SK-N-MC (cell line): ENCODE data around the gene PIAS1.
A peak's percentile ranks its signal among the peaks of the same experiment; 100 is the strongest.
"Not testable (repeated sequence)": the region's sequence is repeated elsewhere in the genome, so short reads cannot be mapped to it uniquely, and the experiment has no call there.

ENCODE experiments used
- DNase-seq: peaks from one replicate; pipeline ENCODE4 v3.0.0-alpha.2; 2011; ENCODE audit warnings: low read depth, low spot score
- H3K27ac ChIP-seq: fragments of 200-600 bp; sonication (generic); 2 replicates; pipeline ENCODE4 v1.5.1; 2016; ENCODE audit warnings: mixed run types
- H3K36me3 ChIP-seq: fragments of 200-600 bp; sonication (generic); 2 replicates; pipeline ENCODE4 v1.6.1; 2017; ENCODE audit warnings: antibody characterized with exemption, low read length, mixed read lengths; ENCODE audit not compliant: insufficient read depth
- H3K4me3 ChIP-seq: fragments of 200-600 bp; sonication (generic); 2 replicates; pipeline ENCODE4 v1.5.1; 2016
- H3K9ac ChIP-seq: fragments of 200-600 bp; sonication (generic); 2 replicates; pipeline ENCODE4 v1.8.0; 2017; ENCODE audit warnings: mixed run types, mixed read lengths; ENCODE audit not compliant: insufficient read length
- H3K9me3 ChIP-seq: fragments of 200-600 bp; sonication (generic); 2 replicates; pipeline ENCODE4 v1.6.1; 2017; ENCODE audit warnings: low read depth, mild to moderate bottlenecking, antibody characterized with exemption, low read length, moderate library complexity, mixed read lengths
- EZH2 ChIP-seq: fragments of 200-600 bp; sonication (generic); IDR thresholded peaks from one replicate; pipeline ENCODE4 v1.6.1; 2017; ENCODE audit warnings: antibody characterized with exemption
- FOXP2 ChIP-seq: optimal IDR thresholded peaks from 2 replicates; pipeline ENCODE3; 2011; ENCODE audit warnings: mild to moderate bottlenecking, moderate library complexity; ENCODE audit not compliant: insufficient read depth; ENCODE audit errors: extremely low read length, control extremely low read depth
- POLR2AphosphoS5 ChIP-seq: IDR thresholded peaks from 2 replicates; pipeline ENCODE4 v1.6.1; 2012; ENCODE audit warnings: mild to moderate bottlenecking, low read depth, low read length, borderline replicate concordance

PIAS1 gene

DNA sequence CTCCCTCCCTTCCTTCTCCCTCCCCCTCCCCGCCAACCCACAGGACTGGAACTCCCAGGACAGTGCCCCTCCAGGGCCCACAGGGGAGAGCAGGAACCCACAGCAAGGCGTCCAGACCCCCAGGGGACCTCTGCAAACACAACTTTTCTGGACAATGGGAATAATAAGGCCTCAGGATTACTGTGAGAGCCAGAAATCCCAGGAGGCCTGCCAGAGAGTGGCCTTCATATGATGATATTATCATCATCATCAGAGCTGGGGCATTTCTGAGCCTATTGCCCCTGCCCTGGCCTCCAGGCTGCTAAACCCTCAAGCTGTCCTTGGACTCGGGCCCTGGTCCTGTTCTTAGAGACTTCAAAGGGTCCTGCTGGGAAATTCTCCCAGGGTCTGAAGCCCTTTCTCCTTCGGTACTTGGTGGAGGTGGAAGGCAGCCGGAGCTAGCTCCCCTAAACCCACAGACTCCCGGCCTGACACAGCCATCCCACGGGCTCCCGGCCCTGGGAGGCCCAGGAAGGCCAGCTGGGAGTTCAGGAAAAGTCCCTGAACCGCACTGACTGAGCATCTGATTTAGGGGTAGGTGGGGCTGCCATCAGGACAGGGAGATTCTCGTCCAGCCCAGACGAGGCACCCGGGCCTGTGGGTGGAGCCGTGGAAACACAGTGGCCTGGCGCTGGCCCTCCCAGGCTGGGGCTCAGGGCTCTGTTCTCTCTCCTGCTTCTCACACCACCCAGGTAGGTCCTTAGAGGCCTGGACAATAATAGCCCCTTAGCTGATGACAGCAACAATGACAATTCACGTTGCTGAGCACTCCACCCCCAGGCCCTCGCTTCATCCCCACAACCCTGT is 146.1 kb downstream of the PIAS1 start:
- H3K4me3 ChIP-seq: no peak overlapping the region
- H3K36me3 ChIP-seq: no peaks in the 10 kb centered on the region
- no peak overlapping the region for H3K9ac ChIP-seq
- no peak overlapping the region for H3K27ac ChIP-seq
- no peak for DNase-seq
- H3K9me3 ChIP-seq: no peaks in the 10 kb centered on the region
- TF ChIP-seq FOXP2 (no peak), POLR2AphosphoS5 (no peak), EZH2 (no peak)

- Histone ChIP-seq H3K9ac (no peak overlapping the region), H3K4me3 (no peak overlapping the region), H3K9me3 (no peaks in the 10 kb centered on the region), H3K36me3 (no peaks in the 10 kb centered on the region), H3K27ac (no peak overlapping the region)
- DNase-seq: no peak
- TF ChIP-seq FOXP2 (no peak), POLR2AphosphoS5 (no peak), EZH2 (no peak)
These were observed 147.2 kb downstream of the PIAS1 start for GRCh38 chr15:68201153-68201878.

- Histone ChIP-seq H3K9me3 (no peaks in the 10 kb centered on the region), H3K27ac (no peak overlapping the region), H3K9ac (peak overlapping the region; percentile 27), H3K36me3 (no peaks in the 10 kb centered on the region), H3K4me3 (no peak overlapping the region)
- TF ChIP-seq EZH2 (no peak), FOXP2 (no peak), POLR2AphosphoS5 (no peak)
- DNase-seq: no peak
These were observed 147.8 kb downstream of the PIAS1 start for GRCh38 chr15:68201879-68202261.

DNA sequence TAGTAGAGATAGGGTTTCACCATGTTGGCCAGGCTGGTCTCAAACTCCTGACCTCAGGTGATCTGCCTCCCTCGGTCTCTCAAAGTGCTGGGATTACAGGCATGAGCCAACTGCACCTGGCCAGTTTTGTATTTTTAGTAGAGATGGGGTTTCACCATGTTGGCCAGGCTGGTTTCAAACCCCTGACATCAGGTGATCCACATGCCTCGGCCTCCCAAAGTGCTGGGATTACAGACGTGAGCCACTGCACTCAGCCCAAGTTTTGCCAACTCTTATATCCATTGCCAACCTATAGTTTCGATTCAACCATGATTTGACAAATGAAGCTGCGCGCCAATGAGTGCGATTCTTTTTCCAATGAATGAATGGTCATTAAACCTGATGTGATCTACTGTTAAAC is 148.9 kb downstream of the PIAS1 start:
- H3K4me3 ChIP-seq, H3K9me3 ChIP-seq, DNase-seq, H3K36me3 ChIP-seq, H3K9ac ChIP-seq, H3K27ac ChIP-seq: not testable (repeated sequence)

DNA sequence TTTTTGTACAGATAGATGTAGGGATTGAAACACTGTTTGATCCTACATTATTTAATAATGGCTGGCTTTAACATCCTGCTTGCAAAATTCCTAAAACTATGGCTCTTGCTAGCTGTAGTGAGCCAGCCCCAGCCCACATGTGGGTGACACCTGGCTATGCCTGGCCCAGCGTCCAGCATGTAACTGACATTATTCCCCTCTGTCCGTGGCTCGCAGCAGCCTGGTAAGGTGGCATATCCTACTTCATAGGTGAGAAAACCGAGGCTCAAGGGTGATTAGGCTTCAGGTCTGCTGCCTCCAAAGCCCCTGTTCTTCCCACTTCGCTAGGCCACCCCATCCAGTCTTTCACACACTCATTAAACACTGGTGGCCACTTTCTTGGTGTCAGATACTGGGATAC is 149.4 kb downstream of the PIAS1 start:
- H3K36me3 ChIP-seq: no peaks in the 10 kb centered on the region
- TF ChIP-seq EZH2 (no peak), FOXP2 (no peak), POLR2AphosphoS5 (no peak)
- no peaks in the 10 kb centered on the region for H3K9me3 ChIP-seq
- no peak overlapping the region for H3K9ac ChIP-seq
- no peak overlapping the region for H3K4me3 ChIP-seq
- DNase-seq: no peak
- H3K27ac ChIP-seq: no peak overlapping the region

GRCh38 chr15:68203956-68204355 is 149.8 kb downstream of the PIAS1 start:
- H3K9me3 ChIP-seq: no peaks in the 10 kb centered on the region
- H3K27ac ChIP-seq: no peak overlapping the region
- no peaks in the 10 kb centered on the region for H3K36me3 ChIP-seq
- no peak overlapping the region for H3K9ac ChIP-seq
- H3K4me3 ChIP-seq: no peak overlapping the region
- TF ChIP-seq EZH2: no peak
- TF ChIP-seq POLR2AphosphoS5: no peak
- TF ChIP-seq FOXP2: no peak
- DNase-seq: no peak

- no peaks in the 10 kb centered on the region for H3K36me3 ChIP-seq
- DNase-seq: no peak
- H3K4me3 ChIP-seq: no peak overlapping the region
- H3K27ac ChIP-seq: no peak overlapping the region
- H3K9ac ChIP-seq: no peak overlapping the region
- no peaks in the 10 kb centered on the region for H3K9me3 ChIP-seq
- TF ChIP-seq EZH2 (no peak), POLR2AphosphoS5 (no peak), FOXP2 (no peak)
These were observed 150.2 kb downstream of the PIAS1 start for GRCh38 chr15:68204361-68204760.

- Histone ChIP-seq H3K4me3 (peak within 1 kb of the TSS; percentile 51), H3K36me3 (no peaks in the 10 kb centered on the region), H3K27ac (peak within 1 kb of the TSS; percentile 80), H3K9me3 (no peaks in the 10 kb centered on the region), H3K9ac (peak within 1 kb of the TSS; percentile 10)
- no peak for DNase-seq
- TF ChIP-seq EZH2 (no peak), FOXP2 (no peak), POLR2AphosphoS5 (no peak; the same call in 1 of the 2 replicates)
These were observed 150.9 kb downstream of the PIAS1 start, which contains the start of gene CALML4 for GRCh38 chr15:68204776-68205557. TSS of gene CALML4 (minus strand) at chr15:68205332. CDS start at chr15:68205247, 85 bp downstream.
